Fibroblast of skin of left biceps (primary cell): Measurements from ENCODE around the gene TMTC1.

Experiments used
- DNase-seq, 2 experiments: peaks; one replicate each; pipeline ENCODE4 v3.0.0-alpha.2; 2013; ENCODE audit warnings: low read depth in 2 of 2

TMTC1 gene

GRCh38 chr12:29617407-29617803 is 166.3 kb downstream of the TMTC1 start:
- DNase-seq: no peak

GRCh38 chr12:29616664-29617406 is 166.9 kb downstream of the TMTC1 start:
- no peak for DNase-seq

- no peak for DNase-seq
These were observed 168.9 kb downstream of the TMTC1 start for GRCh38 chr12:29614694-29615325.

GRCh38 chr12:29612912-29613311 is 170.8 kb downstream of the TMTC1 start:
- DNase-seq: no peak

- peak in 1 of 2 experiments; percentile 20 for DNase-seq
These were observed 171.8 kb downstream of the TMTC1 start for GRCh38 chr12:29611906-29612305.

DNA sequence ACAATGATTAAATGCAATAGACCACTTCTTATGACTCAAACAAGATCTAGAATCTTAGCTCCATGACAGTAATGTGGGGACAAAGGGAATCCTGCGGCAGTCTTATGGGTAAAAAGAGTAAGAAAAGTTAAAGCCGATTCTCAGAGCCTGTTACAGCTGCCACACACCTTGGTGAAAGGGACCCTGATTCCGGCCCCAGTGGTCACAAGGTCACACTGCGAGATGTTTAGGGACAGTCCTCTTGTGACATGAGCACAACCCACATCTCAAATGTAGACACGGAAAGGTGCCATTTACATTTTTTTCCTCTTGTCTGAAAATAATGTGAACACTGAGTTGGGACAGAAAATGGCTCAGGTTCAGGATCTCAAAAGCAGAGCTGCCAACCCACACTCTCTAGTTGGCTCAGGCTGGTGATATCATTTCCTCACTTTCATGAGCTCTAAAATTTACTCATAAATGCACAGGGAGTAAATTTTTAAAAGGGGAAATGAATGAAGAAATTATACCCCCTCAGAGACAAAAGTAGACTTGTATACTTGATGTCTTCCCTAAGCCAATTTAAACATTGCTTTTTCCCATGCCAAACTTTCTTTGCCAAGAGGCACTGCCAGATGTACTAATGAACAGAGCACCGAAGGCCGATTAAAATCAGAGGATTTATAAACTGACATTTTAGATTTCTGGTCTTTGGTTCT is 173.1 kb downstream of the TMTC1 start:
- no peak for DNase-seq

DNA sequence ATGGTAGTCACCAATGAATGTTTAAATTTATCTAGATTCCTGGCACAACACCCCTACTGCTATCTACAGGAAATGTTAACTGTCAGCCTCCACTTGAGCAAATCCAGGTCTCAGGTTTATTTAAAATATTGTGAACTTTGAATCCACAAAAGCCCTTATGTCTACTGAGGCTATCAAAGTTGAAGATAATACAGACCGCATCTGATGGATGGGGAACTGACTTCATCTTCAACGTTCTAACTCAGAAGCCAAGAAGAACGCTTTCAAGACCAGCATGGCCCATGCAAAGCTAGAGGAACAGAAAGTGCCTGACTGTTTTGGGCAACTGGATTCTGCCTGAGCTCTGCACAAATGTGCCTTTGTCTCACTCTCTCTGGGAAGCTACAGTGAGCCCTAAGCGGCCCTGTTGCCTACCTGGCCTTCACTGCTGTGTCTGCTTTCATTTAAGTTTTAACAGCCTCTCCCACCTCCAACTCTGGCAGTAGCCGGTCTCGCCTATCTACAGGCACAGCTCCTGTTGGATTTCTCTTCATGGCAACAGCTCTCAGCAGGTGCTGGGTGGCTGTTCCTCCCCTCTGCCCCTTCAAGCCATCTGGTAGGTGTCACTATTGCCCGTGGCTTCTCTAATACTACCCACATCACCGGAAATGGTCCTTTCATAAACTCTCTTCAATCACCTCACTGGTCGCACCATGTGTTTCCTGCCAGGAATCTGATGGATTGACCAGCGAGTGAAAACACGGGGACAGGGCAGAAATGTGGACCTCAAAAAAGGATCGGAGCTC is 174.1 kb downstream of the TMTC1 start:
- DNase-seq: no peak

DNA sequence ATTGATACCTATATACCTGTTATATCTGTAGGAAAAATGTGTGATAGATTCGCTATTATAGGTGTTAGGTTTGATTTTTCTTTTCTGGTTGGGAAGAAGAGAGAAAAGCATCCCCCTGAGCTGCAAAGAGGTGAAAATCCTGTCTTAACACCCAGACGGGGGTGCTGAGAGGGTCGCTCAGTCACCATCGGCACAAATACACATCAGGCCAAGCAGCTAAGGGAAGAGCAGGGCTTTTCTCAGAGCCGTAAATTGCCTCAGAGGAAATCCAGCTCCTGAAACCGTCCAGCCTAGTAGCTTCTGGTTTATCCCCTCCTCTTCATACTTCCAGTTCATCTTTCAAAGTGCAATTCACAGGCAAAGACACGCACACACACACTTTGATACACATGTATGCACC is 175.2 kb downstream of the TMTC1 start:
- no peak for DNase-seq

DNA sequence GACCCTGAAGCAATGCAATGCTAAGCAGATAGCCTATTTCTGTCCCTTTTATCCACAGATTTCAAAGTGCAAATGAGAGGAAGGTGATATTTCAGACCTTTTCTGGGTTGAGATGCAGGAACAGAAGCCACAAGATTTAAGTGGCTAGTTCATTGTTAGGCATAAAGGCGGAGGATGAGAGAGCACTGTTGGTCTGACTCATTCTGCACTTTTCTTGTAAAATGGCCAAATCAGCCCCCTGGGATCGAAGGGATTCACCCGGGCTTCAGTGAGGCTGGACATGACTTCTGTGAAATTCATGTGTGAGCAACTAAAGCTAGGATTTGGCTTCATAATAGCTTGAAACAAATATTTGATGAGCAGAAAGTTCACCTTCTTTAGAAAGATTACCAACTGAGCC is 184.4 kb downstream of the TMTC1 start:
- no peak for DNase-seq

- no peak for DNase-seq
These were observed 188.5 kb downstream of the TMTC1 start for GRCh38 chr12:29595071-29595755.

DNA sequence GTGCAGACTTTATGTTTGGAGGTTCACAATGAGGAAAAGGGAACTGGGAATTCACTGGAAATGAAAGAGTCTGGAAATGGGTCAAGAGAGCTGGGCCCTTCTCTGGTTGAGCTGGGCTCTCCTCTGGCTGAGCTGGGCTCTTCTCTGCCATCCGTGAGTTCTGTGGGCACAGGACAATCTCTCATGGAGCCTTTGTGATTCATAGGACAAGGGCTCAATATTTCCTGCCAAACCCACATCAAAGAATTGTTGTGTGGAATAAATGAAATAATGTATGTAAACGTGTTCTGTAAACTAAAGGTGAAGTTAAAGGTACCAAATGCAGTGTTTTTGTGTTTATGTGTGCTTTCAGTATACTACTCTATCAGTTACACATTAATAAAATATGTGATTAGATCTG is 190.7 kb downstream of the TMTC1 start:
- no peak for DNase-seq

DNA sequence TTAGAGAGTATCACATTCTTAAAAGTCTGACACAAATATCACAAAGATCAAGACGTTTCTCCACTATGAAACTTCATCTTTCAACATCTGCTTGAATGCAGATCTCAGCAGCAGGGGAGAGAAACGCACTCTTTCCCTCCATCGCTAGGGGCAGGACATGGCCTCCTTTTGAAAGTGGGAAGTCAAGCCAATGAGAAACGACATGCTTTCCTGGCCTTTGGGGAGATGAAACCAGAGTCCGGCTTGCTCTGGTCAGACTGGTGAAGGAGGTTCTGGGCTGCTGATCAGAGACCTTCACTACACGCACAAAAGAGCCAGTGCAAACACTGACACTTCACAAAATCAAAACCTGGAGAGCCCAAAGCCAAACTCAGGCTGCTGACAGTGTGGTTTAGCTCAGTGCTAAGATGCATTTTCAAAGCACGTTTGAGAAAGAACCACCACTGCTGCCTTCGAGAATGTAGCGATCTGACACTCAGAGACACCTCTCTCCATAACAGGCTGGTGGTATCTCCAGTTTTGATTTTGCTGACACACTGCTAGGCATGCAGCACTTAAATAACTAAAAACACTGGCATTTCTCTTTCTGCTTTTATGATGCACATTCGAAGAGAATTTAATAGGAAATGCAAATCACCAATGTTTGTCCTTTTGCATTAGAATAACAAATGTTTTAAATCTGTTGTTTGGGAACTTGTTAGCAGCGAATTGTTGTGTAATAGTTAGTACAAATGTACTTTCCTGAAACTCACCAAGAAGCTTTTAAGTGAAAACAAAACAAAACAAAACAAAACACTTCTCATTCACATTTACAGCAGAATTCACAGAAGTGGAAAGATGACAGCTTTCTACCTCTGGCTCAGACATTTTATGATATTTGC is 192.4 kb downstream of the TMTC1 start:
- DNase-seq: no peak

- DNase-seq: no peak
These were observed 193.9 kb downstream of the TMTC1 start for GRCh38 chr12:29589851-29590250.

- DNase-seq: no peak
These were observed 194.4 kb downstream of the TMTC1 start for GRCh38 chr12:29589286-29589820.

DNA sequence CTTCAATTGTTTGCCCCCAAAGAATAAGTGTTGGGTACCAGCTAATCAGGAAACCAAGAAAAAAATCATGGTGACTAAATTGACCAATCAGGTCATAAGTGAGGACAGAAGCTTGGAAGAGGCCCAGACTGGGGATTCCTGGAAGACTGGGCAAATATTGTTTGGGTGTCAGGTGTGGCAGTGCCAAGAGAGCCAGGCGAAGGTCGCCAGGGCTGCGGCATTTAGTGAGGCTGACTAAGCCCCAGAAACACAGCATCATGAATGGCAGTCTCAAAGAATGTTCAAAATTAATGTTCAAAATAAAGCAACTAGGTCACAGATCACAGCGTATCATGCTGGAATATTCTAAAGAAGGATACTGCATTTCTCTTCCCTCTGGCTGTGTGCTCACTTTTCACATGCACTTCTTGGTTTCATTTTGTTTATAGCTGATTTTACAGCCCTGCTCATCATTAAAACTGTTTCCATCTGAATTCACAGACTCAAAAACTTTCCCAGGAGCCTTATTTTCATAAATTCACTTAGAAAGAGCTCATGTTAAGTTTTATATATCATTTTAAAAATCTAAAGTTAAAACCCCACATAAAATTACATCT is 201.0 kb downstream of the TMTC1 start:
- no peak for DNase-seq

- DNase-seq: no peak
These were observed 201.6 kb downstream of the TMTC1 start for GRCh38 chr12:29582146-29582545.

- no peak for DNase-seq
These were observed 202.1 kb downstream of the TMTC1 start for GRCh38 chr12:29581631-29582030.

DNA sequence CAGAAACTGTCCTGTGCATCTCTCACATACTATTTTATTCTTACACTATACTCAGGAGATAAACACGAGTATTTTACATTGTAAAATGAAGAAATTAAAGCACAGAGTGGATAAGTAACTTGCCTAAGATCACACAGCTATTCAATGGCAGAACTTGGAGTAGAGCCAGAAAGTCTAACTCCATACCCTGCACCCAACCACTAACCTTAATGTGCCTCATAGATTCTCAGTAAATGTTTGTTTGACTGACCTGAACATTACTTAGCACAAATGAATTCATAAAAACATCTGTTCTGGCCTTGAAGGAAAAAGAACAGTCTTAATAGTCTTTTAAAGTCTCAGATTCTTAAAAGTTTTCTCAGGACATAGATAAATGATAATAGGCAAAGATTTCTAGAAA is 202.8 kb downstream of the TMTC1 start:
- no peak for DNase-seq

DNA sequence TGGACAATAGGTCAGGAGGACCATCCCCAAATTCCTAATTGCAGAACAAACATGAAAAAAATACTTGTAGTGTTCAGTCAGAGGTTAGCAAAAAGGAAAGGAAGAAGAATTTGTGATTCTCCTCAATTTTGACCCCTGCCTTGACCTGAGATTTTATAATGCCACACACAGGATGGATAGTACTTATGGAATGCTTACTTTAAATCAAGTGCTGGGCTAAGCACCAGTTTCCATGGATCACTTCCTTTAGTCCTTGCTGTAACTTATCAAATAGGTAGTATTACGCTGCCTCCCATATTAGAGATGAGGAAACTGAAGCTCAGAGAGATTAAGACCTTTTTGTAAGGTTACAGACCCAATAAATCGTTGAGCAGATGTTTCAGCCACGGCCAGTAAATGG is 205.0 kb downstream of the TMTC1 start:
- DNase-seq: no peak

DNA sequence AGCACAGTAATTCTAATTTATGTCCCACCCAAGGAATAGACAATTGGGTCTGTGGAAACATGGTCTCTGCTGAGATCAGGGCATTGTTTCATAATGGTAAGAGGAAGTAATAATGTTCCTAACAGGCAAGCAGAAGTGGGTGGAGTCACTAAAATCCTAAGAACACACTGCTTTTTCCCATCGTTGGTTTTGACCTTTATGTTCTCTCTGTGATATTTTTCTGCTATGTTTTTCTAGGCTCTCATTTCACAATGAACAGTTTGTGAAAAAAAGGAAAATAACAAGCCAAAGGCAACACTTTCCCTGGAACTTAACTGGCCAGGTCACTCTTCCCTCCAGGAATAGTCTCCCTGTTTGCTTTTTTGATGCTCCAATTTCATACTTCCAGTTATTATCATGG is 205.7 kb downstream of the TMTC1 start:
- no peak for DNase-seq
